Upper lobe of left lung (tissue), 6 donors: ENCODE results near the gene IL17RC. TPM values are rescaled to one million over a fixed set of nuclear protein-coding genes. Genes with fewer than 3 reads are reported as not detected.
A peak's percentile ranks its signal among the peaks of the same experiment; 100 is the strongest.

ENCODE experiments used
- ATAC-seq, 2 donors: fragments of 200-7000 bp; cut with Tn5 transposase; one replicate each; pipeline ENCODE4 v1.9.1; 2022; ENCODE audit warnings: mild to moderate bottlenecking in 2 of 2, moderate library complexity in 2 of 2; ENCODE audit not compliant: low FRiP score in 2 of 2
- DNase-seq, 2 donors: peaks; one replicate each; pipeline ENCODE4 v3.0.0-alpha.2; 2019 to 2020
- H3K27ac ChIP-seq, 4 donors: fragments of 200-600 bp; sonication (generic); one replicate each; pipeline ENCODE4 v1.5.1; 2016 to 2019
- H3K27me3 ChIP-seq, 4 donors: fragments of 200-600 bp; sonication (generic); one replicate each; pipeline ENCODE4 v1.5.1; 2017 to 2019
- H3K36me3 ChIP-seq, 4 donors: fragments of 200-600 bp; sonication (generic); one replicate each; pipeline ENCODE4 v1.5.1; 2016 to 2019
- H3K4me1 ChIP-seq, 4 donors: fragments of 200-600 bp; sonication (generic); one replicate each; pipeline ENCODE4 v1.5.1; 2018 to 2019
- H3K4me3 ChIP-seq, 4 donors: fragments of 200-600 bp; sonication (generic); one replicate each; pipeline ENCODE4 v1.5.1; 2017 to 2019; ENCODE audit warnings: mild to moderate bottlenecking in 2 of 4, moderate library complexity in 1 of 4
- H3K9me3 ChIP-seq, 4 donors: fragments of 200-600 bp; sonication (generic); one replicate each; pipeline ENCODE4 v1.5.1; 2018 to 2019
- CTCF ChIP-seq, 6 experiments: fragments of 450-650 bp in 4 of 6; fragments of 200-600 bp in 2 of 6; sonication (generic) in 2 of 6; IDR thresholded peaks; one replicate each; pipeline ENCODE4 v1.5.1; 2016 to 2019; ENCODE audit warnings: antibody characterized with exemption in 6 of 6
- EP300 ChIP-seq, 4 donors: sonication (generic); formaldehyde crosslinking; IDR thresholded peaks; one replicate each; pipeline ENCODE4 v1.5.1; 2017; ENCODE audit warnings: antibody characterized with exemption in 4 of 4, control low read depth in 2 of 4
- POLR2A ChIP-seq, 4 donors: fragments of 450-650 bp; IDR thresholded peaks; one replicate each; pipeline ENCODE4 v1.5.1; 2016 to 2017; ENCODE audit warnings: antibody characterized with exemption in 4 of 4, mild to moderate bottlenecking in 2 of 4
- POLR2AphosphoS5 ChIP-seq, 2 donors: sonication (generic); formaldehyde crosslinking; IDR thresholded peaks; one replicate each; pipeline ENCODE4 v1.5.1; 2017; ENCODE audit warnings: antibody characterized with exemption in 2 of 2
- WGBS, 2 donors: methylation state at CpG; one replicate each; pipeline ENCODE4 v1.1.5; 2017 to 2018; 5-methylcytosine and 5-hydroxymethylcytosine counted together
- total RNA-seq, 6 donors: library from RNA; depleted of rRNA in 4 of 6; stranded (reverse); fragments of >200 nt in 4 of 6; gene quantifications; one replicate each; pipeline versions ENCODE4 v1.1.0 to v1.2.1, GENCODE V29; 2016 to 2021
- donor health status: DM: no; HTN: no; CAD: no; lungs with moderate emphysema.
- donor health status: DM: no; HTN: yes; CAD: no; lungs with severe emphysema.

Gene IL17RC
- total RNA-seq, 6 donors from 2014 or later: 26.3 to 83.8 (median 32.9) TPM

GRCh38 chr3:9951962-9952805 lies 35.3 kb downstream of the IL17RC start, which contains the start of gene PRRT3:
Gene PRRT3 (minus strand): TSS chr3:9952408. CDS start chr3:9950115, 2,293 bp downstream.
- 5 to 17% methylated on average over 10 to 52 of the region's 52 CpGs for WGBS, 2 donors
- DNase-seq: peak in 1 of 2 donors; percentile 90

GRCh38 chr3:9955067-9955502 lies 38.2 kb downstream of the IL17RC start:
- Histone ChIP-seq H3K4me3 (no peak overlapping the region), H3K9me3 (no peaks in the 10 kb centered on the region), H3K36me3 (peaks cover 0 to under 1% (median 0%) of the 10 kb centered on the region in 4 donors), H3K27ac (no peak overlapping the region), H3K27me3 (no peaks in the 10 kb centered on the region), H3K4me1 (peaks cover 10 to 12% (median 11%) of the 10 kb centered on the region in 4 donors)
- DNase-seq (no peak), ATAC-seq (no peak)
- TF ChIP-seq POLR2A (IDR thresholded peaks at IDR 0.05): no peak
- no peak for TF ChIP-seq CTCF (IDR thresholded peaks at IDR 0.05)
- no peak for TF ChIP-seq EP300 (IDR thresholded peaks at IDR 0.05)
- no peak for TF ChIP-seq POLR2AphosphoS5 (IDR thresholded peaks at IDR 0.05)
- 59 to 62% methylated on average over 12 of the region's 12 CpGs for WGBS, 2 donors

More at GRCh38 chr3:9951962-9952805, 35.3 kb downstream of the IL17RC start, which contains the start of gene PRRT3:
- Histone ChIP-seq H3K4me3 (peak within 1 kb of the TSS; percentile 31 to 62 (median 52)), H3K27me3 (no peaks in the 10 kb centered on the region), H3K9me3 (no peaks in the 10 kb centered on the region), H3K27ac (no peak within 1 kb of the TSS), H3K4me1 (peaks cover 15 to 18% (median 17%) of the 10 kb centered on the region in 4 donors), H3K36me3 (no peaks in the 10 kb centered on the region)
- ATAC-seq: peak in 1 of 2 donors; percentile 77
- peak in 1 of 4 donors; percentile 19 for TF ChIP-seq POLR2A (IDR thresholded peaks at IDR 0.05)
- no peak for TF ChIP-seq EP300 (IDR thresholded peaks at IDR 0.05)
- TF ChIP-seq CTCF (IDR thresholded peaks at IDR 0.05): peak in 1 of 6 experiments; percentile 10
- no peak for TF ChIP-seq POLR2AphosphoS5 (IDR thresholded peaks at IDR 0.05)

GRCh38 chr3:9955611-9956352 lies 38.9 kb downstream of the IL17RC start:
- TF ChIP-seq CTCF (IDR thresholded peaks at IDR 0.05): no peak
- no peak for TF ChIP-seq POLR2AphosphoS5 (IDR thresholded peaks at IDR 0.05)
- no peak for TF ChIP-seq EP300 (IDR thresholded peaks at IDR 0.05)
- TF ChIP-seq POLR2A (IDR thresholded peaks at IDR 0.05): no peak
- H3K36me3 ChIP-seq: peaks cover 0 to 7% (median 1%) of the 10 kb centered on the region in 4 donors
- no peaks in the 10 kb centered on the region for H3K27me3 ChIP-seq
- H3K27ac ChIP-seq: peak overlapping the region in 1 of 4 donors; percentile 14
- peaks cover 10 to 12% (median 11%) of the 10 kb centered on the region in 4 donors for H3K4me1 ChIP-seq
- DNase-seq (no peak), ATAC-seq (peak in 1 of 2 donors; percentile 45)
- WGBS, 2 donors: 81 to 85% methylated on average over 3 to 5 of the region's 5 CpGs
- no peak overlapping the region for H3K4me3 ChIP-seq
- no peaks in the 10 kb centered on the region for H3K9me3 ChIP-seq

GRCh38 chr3:9957214-9957613 lies 40.3 kb downstream of the IL17RC start:
- WGBS, 2 donors: 45 to 51% methylated on average over 5 of the region's 5 CpGs
- no peak for ATAC-seq
- no peak overlapping the region for H3K27ac ChIP-seq
- H3K9me3 ChIP-seq: no peaks in the 10 kb centered on the region
- H3K4me3 ChIP-seq: no peak overlapping the region
- no peak for TF ChIP-seq POLR2A (IDR thresholded peaks at IDR 0.05)
- TF ChIP-seq CTCF (IDR thresholded peaks at IDR 0.05): no peak
- TF ChIP-seq EP300 (IDR thresholded peaks at IDR 0.05): no peak
- no peak for TF ChIP-seq POLR2AphosphoS5 (IDR thresholded peaks at IDR 0.05)
- DNase-seq: no peak
- no peaks in the 10 kb centered on the region for H3K27me3 ChIP-seq
- H3K36me3 ChIP-seq: peaks cover 0 to 17% (median 4%) of the 10 kb centered on the region in 4 donors
- H3K4me1 ChIP-seq: peaks cover 2 to 3% (median 3%) of the 10 kb centered on the region in 4 donors
